GM12892 (cell line): ENCODE measurements around the gene NPAS3.

Experiments used
- DNase-seq: peaks from one replicate; pipeline ENCODE4 v3.0.0; 2011; ENCODE audit not compliant: insufficient read length
- FAIRE-seq: peaks from 2 replicates; lab custom pipeline; 2011; peaks lifted over from hg19 to GRCh38; lab: Jason Lieb, UNC
- POLR2A ChIP-seq: IDR thresholded peaks from 2 replicates; pipeline ENCODE4 v1.6.1; 2011; ENCODE audit warnings: low read depth, low read length, control low read depth
- POLR2AphosphoS5 ChIP-seq: IDR thresholded peaks from 2 replicates; pipeline ENCODE4 v1.6.1; 2011; ENCODE audit warnings: low read depth, low read length, control low read depth
- TAF1 ChIP-seq: IDR thresholded peaks from 2 replicates; pipeline ENCODE4 v1.6.1; 2011; ENCODE audit warnings: low read depth, mild to moderate bottlenecking, control low read depth, low read length, borderline replicate concordance

NPAS3 gene

GRCh38 chr14:33029511-33029910, 90.8 kb downstream of the NPAS3 start:
- no peak for TF ChIP-seq POLR2A
- no peak for TF ChIP-seq POLR2AphosphoS5
- TF ChIP-seq TAF1: no peak
- DNase-seq: no peak
- FAIRE-seq: no peak

- FAIRE-seq (no peak), DNase-seq (no peak)
- TF ChIP-seq POLR2A: no peak
- no peak for TF ChIP-seq TAF1
- TF ChIP-seq POLR2AphosphoS5: no peak
Measured at GRCh38 chr14:33030386-33030785, 91.7 kb downstream of the NPAS3 start.

DNA sequence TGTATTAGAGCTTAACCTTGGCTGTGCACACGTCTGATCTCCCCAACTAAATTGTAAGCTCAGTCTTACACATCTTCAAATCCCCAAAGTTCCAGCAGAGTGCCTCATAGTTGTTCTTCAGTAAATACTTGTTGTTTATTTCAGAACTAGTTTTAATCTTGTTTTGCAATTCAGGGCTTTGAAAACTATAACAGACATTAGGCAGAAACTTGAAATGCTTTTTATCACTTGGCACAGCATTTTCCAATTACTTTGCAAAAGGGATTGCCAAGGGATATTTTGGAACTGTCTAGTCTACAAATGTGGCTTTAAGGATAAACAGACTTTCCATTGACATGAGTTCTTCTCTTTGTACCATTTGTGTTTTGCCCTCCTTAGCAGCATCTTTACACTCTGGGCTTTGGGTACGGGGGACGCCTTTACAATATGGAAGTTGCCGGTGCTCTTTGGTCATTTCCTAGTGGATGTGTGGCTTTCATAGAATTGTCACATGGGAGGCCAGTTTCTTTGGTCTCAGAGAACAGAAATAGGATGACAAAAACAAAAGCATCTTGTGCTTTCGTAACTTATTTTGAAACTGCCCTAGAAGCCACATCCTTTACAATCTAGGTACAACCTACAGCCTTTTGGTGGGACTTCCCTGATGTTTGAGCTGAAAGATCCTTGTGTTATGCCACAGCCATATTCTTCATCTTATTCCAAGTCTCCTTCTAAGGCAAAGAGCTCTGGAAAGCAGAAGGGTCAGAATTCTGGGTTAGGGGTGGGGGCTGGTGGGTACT, 96.9 kb downstream of the NPAS3 start:
- TF ChIP-seq POLR2AphosphoS5: no peak
- TF ChIP-seq POLR2A: no peak
- no peak for TF ChIP-seq TAF1
- DNase-seq: no peak
- FAIRE-seq: no peak

DNA sequence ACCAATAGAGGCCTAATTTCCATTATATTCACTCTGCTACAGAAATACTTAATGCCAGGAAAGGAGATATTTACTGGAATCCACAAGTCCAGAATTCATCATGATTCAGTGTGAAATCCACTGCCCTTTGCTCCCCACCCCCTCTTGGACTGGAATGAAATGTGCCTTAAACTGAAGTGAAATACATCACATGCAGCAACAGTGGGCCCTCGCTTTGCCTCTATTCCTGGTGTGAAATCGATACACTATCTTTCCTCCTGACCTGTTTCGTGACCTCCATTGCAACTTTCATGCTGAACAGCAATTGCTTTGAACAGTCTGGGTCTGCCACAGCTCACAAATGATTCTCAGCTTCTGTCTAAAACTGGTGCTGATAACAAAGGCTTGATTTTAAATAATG, 100.6 kb downstream of the NPAS3 start:
- DNase-seq: no peak
- FAIRE-seq: no peak
- TF ChIP-seq POLR2A: no peak
- TF ChIP-seq POLR2AphosphoS5: no peak
- TF ChIP-seq TAF1: no peak

GRCh38 chr14:33040372-33041140, 101.9 kb downstream of the NPAS3 start:
- DNase-seq (no peak), FAIRE-seq (no peak)
- TF ChIP-seq POLR2AphosphoS5 (no peak), POLR2A (no peak)

DNA sequence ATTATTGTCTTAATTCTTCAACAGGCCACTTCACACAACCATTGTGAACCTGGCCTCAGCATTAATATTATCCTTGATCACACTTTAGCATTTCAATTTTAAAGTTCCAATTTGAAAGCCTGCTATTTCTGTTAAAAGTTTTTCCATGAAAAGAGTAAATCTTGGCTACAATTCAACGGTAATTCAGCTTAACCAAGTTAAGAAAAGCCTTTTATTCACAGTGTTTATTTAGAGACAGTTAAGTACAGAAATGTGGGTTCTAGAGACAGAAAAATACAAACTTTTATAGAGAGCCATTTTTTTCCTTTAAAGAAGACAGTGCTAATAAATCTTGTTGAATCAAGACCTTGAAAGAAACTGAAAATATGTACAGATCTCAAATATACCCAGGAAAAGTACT, 103.9 kb downstream of the NPAS3 start:
- no peak for FAIRE-seq
- TF ChIP-seq POLR2AphosphoS5 (no peak), POLR2A (no peak), TAF1 (no peak)
- no peak for DNase-seq

GRCh38 chr14:33045760-33046159, 107.1 kb downstream of the NPAS3 start:
- FAIRE-seq: no peak
- TF ChIP-seq POLR2A (no peak), TAF1 (no peak), POLR2AphosphoS5 (no peak)
- no peak for DNase-seq

DNA sequence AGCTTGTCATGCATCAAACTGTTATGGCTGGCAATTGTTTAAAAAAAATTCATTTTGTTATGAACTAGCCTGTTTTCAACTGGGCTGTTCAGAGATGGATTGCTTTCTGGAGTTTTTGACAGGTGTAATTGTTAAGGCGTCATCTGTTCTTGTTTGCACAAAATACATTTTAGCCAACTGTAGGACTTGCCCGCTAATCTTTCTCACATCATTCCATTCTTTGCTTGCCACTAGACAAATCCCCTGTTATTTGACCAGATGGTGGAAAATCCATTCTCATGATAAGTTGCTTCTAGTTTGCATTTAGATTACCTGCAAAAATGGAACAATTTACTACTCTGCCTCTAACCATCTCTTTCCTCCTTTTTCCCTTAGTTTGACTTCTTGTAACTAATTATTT, 114.3 kb downstream of the NPAS3 start:
- DNase-seq (no peak), FAIRE-seq (no peak)
- TF ChIP-seq POLR2AphosphoS5 (no peak), TAF1 (no peak), POLR2A (no peak)

DNA sequence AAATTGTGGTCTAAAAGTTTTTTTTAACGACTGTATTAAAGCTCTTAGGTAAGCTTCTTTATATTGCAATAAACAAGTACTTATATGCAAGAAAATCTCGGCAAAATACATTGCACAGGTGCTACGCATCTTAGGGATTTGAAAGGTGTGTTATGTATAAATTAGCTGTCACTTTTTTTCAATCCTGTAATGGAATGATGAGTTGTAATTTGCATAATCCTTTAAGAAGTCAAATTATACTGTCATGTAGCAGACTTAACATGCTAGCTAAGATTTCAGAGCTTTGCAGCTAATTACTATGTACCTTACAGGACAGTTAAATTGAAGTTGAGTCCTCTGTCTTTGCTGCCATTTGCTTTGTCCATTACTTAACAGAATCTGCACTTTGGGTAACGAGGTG, 117.5 kb downstream of the NPAS3 start:
- TF ChIP-seq POLR2AphosphoS5: no peak
- no peak for TF ChIP-seq POLR2A
- no peak for TF ChIP-seq TAF1
- DNase-seq (no peak), FAIRE-seq (no peak)

GRCh38 chr14:33057585-33057984, 118.9 kb downstream of the NPAS3 start:
- DNase-seq: no peak
- FAIRE-seq: no peak
- TF ChIP-seq TAF1: no peak
- no peak for TF ChIP-seq POLR2A
- TF ChIP-seq POLR2AphosphoS5: no peak

GRCh38 chr14:33061667-33062325, 123.1 kb downstream of the NPAS3 start:
- DNase-seq (no peak), FAIRE-seq (no peak)
- no peak for TF ChIP-seq TAF1
